ENCODE results near the gene ZNF213.
"Not testable (repeated sequence)": the region's sequence is repeated elsewhere in the genome, so short reads cannot be mapped to it uniquely, and the experiment has no call there.

Gene ZNF213

DNA sequence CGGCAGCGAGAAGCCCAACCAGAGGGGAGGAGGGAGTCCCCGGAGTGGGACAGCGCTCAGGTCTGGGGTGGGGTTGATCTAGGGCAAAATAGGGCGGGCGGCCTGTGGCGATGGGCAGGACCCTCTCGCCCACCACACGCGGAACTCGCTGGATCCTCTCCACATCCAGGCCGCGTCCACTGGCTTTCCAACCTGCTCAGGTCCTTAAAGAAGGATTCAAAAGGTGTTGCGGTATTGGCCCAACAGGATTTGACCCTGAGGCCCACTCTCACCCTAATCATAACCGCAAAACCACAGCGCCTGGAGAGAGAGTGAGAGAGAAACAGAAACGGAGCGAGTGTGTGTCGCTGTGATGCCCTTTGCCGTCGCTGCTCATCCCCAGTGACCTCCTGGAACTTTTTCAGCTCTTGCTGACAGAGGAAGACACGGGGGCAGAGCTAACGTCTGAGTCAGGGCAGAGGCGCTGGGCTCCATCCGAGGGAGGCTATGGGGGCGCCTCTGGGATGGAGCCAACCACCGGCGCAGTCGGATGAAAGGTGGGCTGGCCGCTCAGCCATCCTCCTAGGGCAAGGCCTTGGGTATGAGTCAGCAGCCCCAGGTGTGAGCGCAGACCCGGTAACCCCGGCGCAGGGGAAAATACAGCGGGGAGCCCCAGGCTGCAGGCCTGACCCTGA lies 36.5 kb downstream of the ZNF213 start:
- DNase-seq = peak; percentile 59

DNA sequence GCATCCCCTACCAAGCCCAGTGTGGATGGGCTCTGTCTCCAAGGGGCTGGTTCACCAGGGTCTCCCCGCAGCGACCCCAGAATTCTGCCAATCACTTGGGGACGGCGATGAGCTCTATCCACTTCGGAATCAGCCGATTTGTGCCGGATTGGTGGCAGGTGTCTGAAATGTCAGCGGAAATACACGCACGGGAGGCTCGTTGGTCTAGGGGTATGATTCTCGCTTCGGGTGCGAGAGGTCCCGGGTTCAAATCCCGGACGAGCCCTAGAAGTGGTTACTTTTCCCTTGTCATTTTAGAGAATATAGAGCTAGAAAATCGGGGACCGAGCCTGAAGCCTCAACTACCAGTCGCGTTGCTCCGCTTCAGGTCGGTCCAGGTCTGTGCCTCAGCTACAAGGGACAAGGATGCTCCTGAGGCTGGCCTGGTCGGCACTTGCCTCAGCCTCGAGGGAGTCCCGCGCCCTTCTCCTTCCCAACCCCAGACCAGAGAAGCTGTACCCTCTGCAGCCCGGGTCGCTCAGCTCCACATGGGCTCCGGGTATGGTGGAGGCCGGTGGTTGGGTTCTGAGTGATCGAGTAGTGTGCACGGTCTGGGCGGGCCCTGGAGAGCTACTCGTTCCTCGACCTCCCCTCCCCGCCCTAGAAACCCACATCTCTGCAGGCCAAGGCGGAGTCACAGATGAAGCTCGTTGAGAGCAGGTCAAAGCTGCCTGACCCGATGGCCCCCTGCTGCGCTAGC lies 37.2 kb downstream of the ZNF213 start:
- DNase-seq = peak; percentile 91

DNA sequence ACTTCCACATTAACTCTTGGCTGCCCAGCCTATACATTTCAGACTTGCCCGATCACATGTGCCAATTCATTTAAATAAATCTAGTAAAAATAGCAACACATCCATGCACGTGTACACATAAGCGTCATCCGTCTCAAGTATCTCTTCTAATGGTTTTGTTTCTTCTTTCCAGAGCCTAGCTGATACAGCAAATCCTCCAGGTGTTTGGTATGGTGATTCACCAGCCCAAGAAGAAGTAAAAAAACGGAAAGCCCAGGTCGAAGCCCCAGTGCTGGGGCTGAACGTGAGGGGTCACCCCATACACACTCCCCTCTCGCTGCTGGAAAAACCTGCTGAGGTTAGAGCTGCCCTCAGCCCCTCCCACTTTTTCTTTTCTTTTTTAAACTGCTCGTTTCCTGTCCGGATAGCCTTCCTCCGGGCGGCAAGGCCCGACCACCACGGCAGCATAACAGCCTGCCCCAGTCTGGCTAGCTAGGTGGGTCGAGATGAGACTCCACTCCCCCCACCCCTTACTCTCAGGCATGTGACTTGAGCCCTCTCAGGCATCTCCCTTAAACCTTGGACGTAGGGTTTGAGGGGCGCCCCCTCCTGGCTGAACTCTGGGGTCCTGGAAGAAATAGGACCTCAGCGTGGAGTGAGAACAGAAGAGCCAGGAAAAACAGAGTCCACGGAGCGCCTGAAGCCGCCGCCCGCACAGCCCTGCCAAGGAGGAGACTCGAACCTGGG lies 39.2 kb downstream of the ZNF213 start:
- DNase-seq = peak; percentile 60

DNA sequence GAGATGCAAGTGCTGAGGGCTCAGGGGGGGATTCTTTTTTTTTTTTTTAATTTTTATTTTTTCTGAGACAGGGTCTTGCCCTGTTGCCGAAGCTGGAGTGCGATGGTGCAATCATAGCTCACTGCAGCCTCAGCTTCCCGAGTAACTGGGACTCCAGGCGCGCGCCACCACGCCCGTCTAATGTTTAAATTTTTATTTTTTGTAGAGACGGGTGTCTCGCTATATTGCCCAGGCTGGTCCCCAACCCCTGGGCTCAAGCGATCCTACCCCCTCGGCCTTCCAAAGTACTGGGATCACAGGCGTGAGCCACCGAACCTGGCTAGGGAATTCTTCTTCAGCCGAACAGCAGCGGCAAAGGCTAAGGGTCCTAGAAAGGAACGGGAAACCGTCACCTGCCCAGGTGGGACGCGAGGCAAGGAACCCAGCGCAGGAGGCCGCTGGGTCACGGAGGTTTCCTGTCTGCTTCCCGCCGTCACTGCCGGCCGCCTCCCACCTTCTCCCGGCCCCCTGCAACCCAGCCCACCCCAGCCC lies 39.9 kb downstream of the ZNF213 start:
- no peak for DNase-seq

DNA sequence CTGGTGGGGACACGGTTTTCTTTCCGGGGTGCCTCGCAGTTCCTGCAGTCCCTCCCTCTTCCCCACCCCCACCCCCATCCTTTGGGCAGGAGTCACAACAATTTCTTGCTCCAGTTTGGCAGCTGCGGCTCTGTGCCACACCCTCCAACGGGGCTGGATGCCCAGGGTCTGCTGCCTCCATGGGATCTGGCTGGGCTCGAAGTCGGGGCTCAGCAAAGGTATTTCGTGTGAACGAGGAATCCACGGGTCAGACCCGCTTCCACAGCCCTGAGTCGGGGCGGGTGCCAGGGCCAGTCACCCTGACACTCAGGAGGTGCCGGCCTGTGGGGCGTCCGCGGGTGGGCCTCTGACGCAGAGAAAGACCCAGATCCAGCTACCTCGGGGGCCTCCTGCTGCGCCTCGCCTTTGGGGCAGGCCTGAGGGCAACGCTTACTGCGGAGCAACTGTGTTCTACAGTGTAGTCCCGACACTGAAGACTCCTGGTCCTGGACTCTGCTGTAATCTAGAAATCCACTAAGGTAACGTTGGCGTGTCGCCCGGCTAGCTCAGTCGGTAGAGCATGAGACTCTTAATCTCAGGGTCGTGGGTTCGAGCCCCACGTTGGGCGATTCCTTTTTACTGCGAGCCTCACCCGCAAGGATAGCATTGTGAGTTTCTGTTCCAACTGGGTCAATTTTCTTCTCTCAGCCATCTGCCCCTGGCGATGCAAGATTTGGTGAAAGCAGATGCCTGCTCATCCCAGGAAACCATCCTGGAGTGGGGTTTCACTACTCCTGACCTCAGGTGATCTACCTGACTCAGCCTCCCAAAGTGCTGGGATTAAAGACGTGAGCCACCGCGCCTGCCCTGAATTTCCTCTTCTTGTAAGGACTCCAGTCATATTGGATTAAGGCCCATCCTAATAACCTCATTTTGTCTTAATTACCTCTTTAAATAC lies 40.6 kb downstream of the ZNF213 start:
- DNase-seq = peak; percentile 90

DNA sequence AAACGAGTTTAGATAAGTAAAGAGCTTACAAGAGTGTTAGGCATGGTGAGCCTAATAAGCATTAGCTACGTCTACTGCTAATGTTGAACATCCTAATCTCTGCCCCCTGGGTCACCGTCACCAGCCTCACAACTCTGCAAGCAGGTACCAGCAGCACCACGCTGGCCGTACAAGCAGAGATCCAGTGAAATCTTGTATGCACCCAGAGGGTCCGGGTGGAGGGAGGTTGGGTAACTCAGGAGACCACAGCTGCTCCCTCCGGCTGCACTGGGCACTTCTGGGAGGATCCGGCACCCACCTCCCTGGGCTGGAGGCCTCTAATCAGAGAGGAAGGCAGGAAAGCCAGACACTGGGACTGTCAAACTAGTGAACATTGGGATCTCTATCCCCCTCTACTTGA lies 44.8 kb downstream of the ZNF213 start:
- no peak for DNase-seq

DNA sequence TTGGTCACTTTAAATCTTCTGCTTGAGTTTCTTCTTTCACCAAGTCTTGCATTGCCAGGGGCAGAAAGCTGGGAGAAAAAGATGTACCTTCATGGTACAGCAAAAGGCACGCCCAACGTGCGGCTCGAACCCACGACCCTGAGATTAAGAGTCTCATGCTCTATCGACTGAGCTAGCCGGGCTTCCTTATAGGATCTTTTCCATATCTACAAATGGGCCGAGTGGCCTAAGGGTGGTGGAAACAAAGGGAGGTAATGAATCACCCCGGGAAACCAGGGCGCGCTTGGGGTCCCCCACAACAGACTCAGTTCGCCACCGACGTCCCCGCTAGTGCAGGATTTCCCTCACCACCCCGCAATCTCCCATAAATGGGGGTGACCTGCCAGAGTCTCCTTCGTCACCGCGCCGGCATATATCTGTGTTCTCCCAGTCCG lies 45.6 kb downstream of the ZNF213 start:
- peak; percentile 75 for DNase-seq

DNA sequence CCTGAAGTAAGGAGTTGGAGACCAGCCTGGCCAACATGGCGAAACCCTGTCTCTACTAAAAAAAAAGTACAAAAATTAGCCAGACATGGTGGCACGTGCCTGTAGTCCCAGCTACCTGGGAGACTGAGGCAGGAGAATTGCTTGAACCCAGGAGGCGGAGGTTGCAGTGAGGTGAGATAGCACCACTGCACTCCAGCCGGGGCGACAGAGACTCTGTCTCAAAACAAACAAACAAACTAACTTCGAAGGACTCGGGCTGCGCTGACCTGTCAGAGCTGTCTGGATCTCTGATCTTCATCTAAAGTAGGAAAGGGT lies 47.4 kb downstream of the ZNF213 start:
- not testable (repeated sequence) for DNase-seq

DNA sequence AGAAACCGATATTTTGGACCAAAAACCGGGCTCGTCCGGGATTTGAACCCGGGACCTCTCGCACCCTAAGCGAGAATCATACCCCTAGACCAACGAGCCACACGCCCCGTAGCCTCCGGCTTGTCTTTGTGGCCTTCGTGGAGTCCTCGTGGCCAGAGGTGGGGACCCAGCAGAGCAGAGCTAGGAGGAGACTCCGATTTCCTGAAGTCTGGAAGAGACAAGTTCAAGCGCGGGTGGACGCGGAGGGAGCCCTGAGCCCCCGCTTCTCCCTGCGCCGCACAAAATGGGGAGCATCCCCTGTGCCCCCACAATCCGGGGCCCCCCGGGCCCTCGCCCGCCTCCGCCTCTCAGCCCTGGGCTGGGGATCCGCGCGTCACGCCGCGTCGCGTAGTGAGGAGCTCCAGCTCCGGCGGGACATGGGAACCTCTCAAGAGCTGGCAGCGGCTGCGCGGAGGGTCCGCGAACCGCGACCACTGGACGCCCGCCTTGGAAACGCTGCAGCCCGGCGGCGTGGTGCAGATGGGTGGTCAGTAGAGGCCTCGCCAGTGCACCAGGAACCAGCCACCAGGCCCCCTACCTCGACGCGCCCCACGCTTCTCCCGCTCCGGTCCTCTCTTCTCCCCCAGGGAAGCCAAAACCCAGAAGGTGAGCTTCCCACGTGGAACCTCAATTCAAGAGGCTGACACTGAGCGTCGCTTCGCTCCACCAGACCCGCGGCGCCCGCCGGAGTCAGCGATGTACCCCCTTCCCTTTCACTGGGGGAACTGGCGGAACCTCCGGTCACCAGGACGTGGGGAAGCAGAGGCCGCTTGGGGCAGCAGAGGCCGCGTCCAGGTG lies 48.0 kb downstream of the ZNF213 start:
- peak; percentile 91 for DNase-seq

DNA sequence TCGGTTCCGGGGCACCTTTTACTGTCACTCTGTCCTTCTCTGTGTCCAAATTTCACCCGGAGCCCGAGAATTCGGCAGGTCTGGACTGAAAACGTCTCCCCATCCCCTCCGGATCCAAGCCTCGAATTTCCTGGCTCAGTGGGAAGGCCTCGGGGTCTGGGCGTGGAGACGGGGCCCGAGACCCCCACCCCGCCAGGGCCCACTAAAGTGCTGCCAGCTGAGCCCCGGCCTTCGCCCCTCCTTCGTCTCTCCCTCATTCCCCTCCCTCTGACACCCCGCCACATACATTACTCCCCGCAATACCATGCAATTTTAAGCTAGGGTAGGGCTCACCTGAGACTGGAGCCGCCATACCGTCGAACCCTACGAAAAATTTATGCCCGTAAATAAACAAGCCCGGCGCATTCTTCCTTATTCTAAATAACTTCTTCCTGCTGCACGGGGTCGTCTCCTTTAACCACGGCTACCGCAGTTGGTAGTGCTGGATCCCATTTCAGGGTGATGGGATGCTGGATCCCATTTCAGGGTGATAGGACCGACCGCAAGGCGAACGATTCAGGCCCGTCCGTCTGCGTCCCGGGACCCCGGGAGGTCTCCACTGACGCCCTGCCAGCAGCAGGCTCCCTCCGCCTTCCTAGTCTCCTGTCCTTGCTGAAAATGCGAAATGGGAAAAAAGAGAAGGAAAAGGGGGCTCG lies 48.8 kb downstream of the ZNF213 start:
- peak; percentile 30 for DNase-seq

DNA sequence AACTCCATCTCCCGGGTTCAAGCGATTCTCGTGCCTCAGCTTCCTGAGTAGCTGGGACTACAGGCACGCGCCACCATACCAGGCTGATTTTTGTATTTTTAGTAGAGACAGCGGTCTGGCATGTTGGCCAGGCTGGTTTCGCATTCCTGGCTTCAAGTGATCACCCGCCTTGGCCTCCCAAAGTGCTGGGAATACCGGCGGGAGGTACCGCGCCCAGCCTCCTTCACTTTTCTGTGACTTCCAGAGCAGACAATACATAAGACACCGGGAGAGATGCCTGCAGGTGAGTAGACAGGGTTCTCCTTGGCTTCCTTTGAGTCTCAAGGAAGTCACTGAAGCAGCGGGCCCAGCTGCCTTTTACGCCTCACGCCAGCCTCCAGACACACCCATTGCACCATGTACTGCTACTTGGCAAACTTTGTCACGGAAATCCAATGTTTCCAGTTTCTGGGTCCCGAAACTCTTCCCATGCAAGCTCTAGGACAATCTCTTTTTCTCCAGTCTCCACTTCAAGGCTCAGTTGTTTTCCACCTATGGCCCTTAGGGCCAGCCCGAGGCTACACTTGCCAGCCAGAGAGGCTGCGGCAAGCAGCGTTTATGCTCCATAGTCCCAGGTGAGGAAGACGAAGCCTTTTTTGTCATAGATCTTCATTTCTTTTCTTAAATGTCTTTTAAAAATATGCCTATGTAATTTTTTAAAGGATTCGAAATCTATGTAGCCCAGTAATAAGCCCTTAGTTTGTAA lies 52.3 kb downstream of the ZNF213 start:
- DNase-seq = no peak

DNA sequence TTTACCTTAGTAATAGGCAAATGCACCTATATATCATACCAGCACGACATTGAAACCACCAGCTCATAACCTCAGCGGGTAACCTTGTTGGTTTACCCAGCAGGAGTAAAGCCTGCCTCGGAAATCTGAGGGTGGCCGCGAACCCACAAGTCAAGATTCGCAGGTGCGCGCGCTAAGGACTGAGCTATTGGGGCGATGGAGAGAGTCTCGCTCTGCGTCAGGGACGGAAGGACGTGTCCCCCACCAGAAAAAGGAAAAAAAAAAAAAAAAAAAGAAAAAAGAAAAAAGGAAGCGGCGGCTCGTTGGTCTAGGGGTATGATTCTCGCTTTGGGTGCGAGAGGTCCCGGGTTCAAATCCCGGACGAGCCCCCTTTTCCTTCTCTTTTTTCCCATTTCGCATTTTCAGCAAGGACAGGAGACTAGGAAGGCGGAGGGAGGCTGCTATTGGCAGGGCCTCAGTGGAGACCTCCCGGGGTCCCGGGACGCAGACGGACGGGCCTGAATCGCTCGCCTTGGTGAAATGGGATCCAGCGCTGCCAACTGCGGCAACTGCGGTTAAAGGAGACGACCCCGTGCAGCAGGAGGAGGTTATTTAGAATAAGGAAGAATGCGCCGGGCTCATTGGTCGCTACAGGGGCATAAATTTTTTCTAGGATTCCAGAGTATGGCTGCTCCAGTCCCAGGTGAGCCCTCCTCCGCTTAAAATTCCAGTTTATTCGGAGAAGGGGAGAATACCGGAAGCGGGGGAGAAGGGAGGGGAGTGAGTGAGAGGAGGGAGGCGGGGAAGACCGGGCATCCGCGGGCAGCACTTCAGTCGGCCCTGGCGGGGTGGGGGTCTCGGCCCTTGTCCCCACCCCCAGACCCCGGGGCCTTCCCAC lies 53.2 kb downstream of the ZNF213 start, which contains the start of gene OR1F1:
Gene OR1F1 (plus strand): TSS at position 407 of the 877 bp plus-strand sequence.
- DNase-seq = peak; percentile 94

DNA sequence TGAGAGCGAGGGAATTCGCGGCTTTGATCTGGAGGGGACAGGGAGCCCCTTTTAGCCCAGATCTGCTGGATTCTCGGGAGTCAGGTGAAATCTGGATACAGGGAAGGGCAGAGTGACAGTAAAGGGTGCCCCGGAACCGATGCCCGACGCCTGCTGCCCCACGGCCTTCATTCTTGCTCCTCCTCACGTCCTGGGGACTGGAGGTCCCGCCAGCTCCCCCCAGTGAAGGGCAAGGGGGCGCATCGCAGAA lies 53.8 kb downstream of the ZNF213 start:
- DNase-seq = no peak

DNA sequence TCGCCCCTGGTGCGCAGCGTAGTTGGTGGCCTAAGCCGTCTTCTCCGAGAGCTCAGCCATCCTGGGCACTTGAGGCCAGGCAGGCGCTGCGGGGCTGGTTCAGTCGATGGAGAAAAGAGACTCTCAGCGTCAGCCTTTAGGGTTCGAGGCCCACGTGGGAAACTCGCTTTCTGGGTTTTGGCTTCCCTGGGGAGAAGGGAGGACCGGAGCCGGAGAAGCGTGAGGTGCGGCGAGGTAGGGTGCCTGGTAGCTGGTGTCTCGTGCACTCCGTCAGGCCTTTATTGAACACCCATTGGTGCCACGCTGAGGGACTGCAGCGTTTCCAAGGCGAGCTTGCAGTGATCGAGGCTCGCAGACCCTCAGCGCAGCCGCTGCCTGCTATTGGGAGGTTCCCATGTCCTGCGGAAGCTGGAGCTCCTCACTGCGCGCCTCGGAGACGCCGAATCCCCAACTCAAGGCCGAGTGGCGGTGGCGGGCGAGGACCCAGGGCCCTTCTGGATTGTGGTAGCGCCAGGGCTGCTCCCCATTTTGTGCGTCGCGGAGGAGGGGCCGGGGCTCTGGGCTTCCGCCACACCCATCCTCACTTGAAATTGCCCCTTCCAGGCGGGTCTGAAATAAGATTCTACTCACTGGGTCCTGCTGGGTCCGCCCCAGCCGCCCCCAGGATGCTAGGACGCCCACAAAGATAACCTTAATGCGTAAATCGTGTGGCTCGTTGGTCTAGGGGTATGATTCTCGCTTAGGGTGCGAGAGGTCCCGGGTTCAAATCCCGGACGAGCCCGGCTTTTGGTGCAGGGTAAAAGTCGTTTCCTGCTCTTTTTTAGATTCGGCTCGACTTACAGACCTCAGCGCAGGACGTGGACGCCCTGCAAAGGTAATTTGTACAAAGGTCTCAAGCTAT lies 54.3 kb downstream of the ZNF213 start:
- peak; percentile 91 for DNase-seq

DNA sequence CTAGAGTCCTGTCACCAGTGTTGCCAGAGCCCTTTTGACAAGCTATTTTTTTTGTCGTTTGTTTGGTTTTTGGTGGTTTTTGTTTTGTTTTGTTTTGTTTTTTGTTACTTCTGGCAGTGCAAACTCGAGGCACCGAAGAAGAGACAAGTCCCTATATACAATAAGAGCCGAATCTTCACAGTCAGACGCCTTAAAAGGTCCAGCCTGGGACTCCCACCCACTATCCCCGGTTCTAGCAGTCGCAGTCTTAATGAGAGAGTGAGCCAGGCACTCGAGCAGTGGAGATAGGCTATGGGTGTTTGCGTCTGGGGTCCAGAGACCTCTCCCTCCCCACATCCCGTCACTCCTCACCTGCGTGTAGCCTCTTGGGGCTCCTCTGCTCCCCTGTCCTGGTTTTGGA lies 55.0 kb downstream of the ZNF213 start:
- no peak for DNase-seq

DNA sequence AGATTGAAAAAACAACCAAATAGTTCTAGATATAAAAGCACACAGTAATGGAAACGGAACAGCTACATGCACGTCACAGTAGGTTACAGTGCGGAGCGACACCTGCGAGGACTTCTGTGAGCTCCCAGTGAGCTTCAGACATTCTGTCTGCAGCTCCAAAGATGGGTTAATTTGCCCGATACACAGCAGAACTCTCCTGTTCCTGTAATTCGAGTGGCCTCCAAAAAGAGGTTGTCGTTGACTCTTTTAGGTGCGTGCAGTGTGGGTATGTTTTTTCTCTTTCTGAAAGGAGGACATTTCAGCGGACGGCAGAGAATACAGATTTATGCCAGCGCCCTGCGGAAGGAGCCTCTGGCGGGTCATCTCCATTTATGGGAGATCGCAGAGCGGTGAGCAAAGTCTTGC lies 56.1 kb downstream of the ZNF213 start:
- no peak for DNase-seq

Measured in activated CD4-positive, alpha-beta T cell treated with anti-CD3 and anti-CD28 coated beads, Interleukin-2, amount 50 U/mL, for 16 hours (primary cell).